WTC11 (cell line): ENCODE measurements around the gene ADAMTS15. TPM values are rescaled to one million over a fixed set of nuclear protein-coding genes. Genes with fewer than 3 reads are reported as not detected.
A peak's percentile ranks its signal among the peaks of the same experiment; 100 is the strongest.

Source experiments
- ATAC-seq: fragments of 200-7000 bp; cut with Tn5 transposase; 2 replicates; pipeline ENCODE4 v1.10.0; 2021; ENCODE audit warnings: mild to moderate bottlenecking, moderate library complexity
- CTCF ChIA-PET: fragments of 300-600 bp; sonication (Branson Sonifier 250); formaldehyde crosslinking; loops from one replicate; lab custom pipeline; 2021; ENCODE audit warnings: antibody characterized with exemption; lab: Charles Lee
- POLR2A ChIA-PET: fragments of 350-600 bp; sonication (Branson Sonifier 250); formaldehyde crosslinking; loops from one replicate; lab custom pipeline; 2021; ENCODE audit warnings: antibody characterized with exemption; lab: Charles Lee
- DNase-seq: peaks from one replicate; pipeline ENCODE4 v3.0.0; 2021; ENCODE audit warnings: low spot score
- H3K27ac Mint-ChIP-seq: 2 replicates; pipeline ENCODE4 v1.8.0; 2021; ENCODE audit warnings: mixed read lengths
- H3K27me3 Mint-ChIP-seq: 2 replicates; pipeline ENCODE4 v1.8.0; 2021; ENCODE audit warnings: low read depth, mild to moderate bottlenecking, moderate library complexity, mixed read lengths
- H3K36me3 Mint-ChIP-seq: 2 replicates; pipeline ENCODE4 v1.8.0; 2021; ENCODE audit warnings: mixed read lengths
- H3K4me1 Mint-ChIP-seq: 2 replicates; pipeline ENCODE4 v1.8.0; 2022; ENCODE audit warnings: mixed read lengths
- H3K4me3 Mint-ChIP-seq: 2 replicates; pipeline ENCODE4 v1.8.0; 2021; ENCODE audit warnings: mild to moderate bottlenecking, moderate library complexity, mixed read lengths
- H3K9me3 Mint-ChIP-seq: 2 replicates; pipeline ENCODE4 v1.8.0; 2021; ENCODE audit warnings: mixed read lengths
- FOXP1 ChIP-seq: sonication (generic); formaldehyde crosslinking; IDR thresholded peaks from 2 replicates; pipeline ENCODE4 v1.8.0; 2022; ENCODE audit warnings: missing genetic modification reagents, mild to moderate bottlenecking, moderate library complexity, borderline replicate concordance
- GTF2I ChIP-seq: fragments of 250-450 bp; sonication (Bioruptor Pico); conservative IDR thresholded peaks from 2 replicates; pipeline ENCODE4 v1.4.0; 2021; ENCODE audit warnings: mild to moderate bottlenecking
- IRF2 ChIP-seq: sonication (generic); formaldehyde crosslinking; IDR thresholded peaks from 2 replicates; pipeline ENCODE4 v1.8.0; 2022; ENCODE audit warnings: low read depth, missing genetic modification reagents, borderline replicate concordance
- JUN ChIP-seq: sonication (generic); formaldehyde crosslinking; IDR thresholded peaks from 2 replicates; pipeline ENCODE4 v1.8.0; 2023; ENCODE audit warnings: mild to moderate bottlenecking, missing genetic modification reagents
- NFATC4 ChIP-seq: fragments of 250-450 bp; sonication (Bioruptor Pico); IDR thresholded peaks from 2 replicates; pipeline ENCODE4 v1.9.0; 2021; ENCODE audit warnings: mild to moderate bottlenecking
- NFE2L1 ChIP-seq: sonication (generic); formaldehyde crosslinking; IDR thresholded peaks from 2 replicates; pipeline ENCODE4 v1.8.1; 2023; ENCODE audit warnings: missing genetic modification reagents
- NR2C2 ChIP-seq: sonication (generic); formaldehyde crosslinking; IDR thresholded peaks from 2 replicates; pipeline ENCODE4 v1.8.0; 2022; ENCODE audit warnings: mild to moderate bottlenecking, missing genetic modification reagents
- SP1 ChIP-seq: sonication (generic); formaldehyde crosslinking; conservative IDR thresholded peaks from 2 replicates; pipeline ENCODE4 v1.8.1; 2022; ENCODE audit warnings: missing genetic modification reagents
- ZBTB21 ChIP-seq: sonication (generic); formaldehyde crosslinking; IDR thresholded peaks from 2 replicates; pipeline ENCODE4 v1.8.1; 2023; ENCODE audit warnings: mild to moderate bottlenecking, missing genetic modification reagents, borderline replicate concordance
- total RNA-seq: library from RNA; stranded (reverse); gene quantifications from 3 replicates; pipeline ENCODE4 v1.2.3, GENCODE V29; 2021
- TF ChIP-seq, protein P1 (sequence below): sonication (generic); formaldehyde crosslinking; conservative IDR thresholded peaks from 2 replicates; pipeline ENCODE4 v1.8.1; 2022; ENCODE audit warnings: mild to moderate bottlenecking, missing genetic modification reagents
- TF ChIP-seq, protein P2 (sequence below): sonication (generic); formaldehyde crosslinking; IDR thresholded peaks from 2 replicates; pipeline ENCODE4 v1.8.0; 2022; ENCODE audit warnings: mild to moderate bottlenecking, missing genetic modification reagents
- TF ChIP-seq, protein P3 (sequence below): sonication (generic); formaldehyde crosslinking; IDR thresholded peaks from 2 replicates; pipeline ENCODE4 v1.8.1; 2023; ENCODE audit warnings: mild to moderate bottlenecking, missing genetic modification reagents, moderate library complexity
- TF ChIP-seq, protein P4 (sequence below): sonication (generic); formaldehyde crosslinking; IDR thresholded peaks from 2 replicates; pipeline ENCODE4 v1.8.0; 2022; ENCODE audit warnings: mild to moderate bottlenecking, missing genetic modification reagents
- TF ChIP-seq, protein P5 (sequence below): fragments of 250-450 bp; sonication (Bioruptor Pico); IDR thresholded peaks from 2 replicates; pipeline ENCODE4 v2.1.2; 2022; ENCODE audit warnings: mild to moderate bottlenecking, moderate library complexity
- TF ChIP-seq, protein P6 (sequence below): fragments of 250-450 bp; sonication (Bioruptor Pico); IDR thresholded peaks from 2 replicates; pipeline ENCODE4 v1.9.0; 2021; ENCODE audit warnings: mild to moderate bottlenecking

Gene ADAMTS15
- total RNA-seq, 1 experiment from 2014 or later = 3.7 TPM

DNA sequence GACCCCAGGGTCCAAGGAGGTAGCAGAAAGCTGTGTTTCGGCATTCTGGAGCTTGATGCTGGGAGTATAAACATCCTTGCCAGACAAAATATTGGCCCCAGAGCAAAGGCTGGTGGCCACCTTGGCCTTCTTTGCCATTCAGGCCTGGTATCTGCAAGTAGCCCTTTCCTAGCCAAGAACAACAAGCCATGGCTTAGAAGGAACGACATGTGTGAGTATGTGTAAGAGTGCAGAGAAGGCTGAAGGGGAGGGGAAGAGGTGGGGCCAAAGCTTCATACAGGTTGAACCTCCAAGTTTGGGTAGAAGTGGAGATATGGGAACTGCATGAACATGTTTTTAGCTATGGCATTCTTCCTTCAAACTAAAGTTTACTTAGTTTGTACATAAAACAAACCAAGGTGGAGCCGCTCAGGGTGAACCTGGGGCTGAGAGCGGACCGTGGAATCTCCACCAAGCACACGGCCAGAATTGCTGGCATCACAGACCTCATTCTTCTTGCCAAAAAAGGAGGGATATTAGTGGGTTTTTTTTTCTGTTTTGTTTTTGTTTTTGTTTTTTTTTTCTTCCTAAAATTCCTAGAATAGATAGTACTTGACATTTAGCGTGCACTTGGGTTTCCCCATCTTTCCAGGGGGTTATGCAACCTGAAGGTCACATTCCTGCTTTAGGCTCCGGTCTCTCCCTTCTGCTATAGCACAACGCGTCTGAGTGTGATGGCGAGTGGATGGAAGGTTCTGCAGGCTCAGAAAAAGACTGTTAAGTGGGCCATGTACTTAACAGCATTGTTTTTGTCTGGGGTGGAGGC, 70.9 kb downstream of the ADAMTS15 start:
- ATAC-seq (no peak), DNase-seq (no peak)
- CTCF ChIA-PET = no interaction called here
- POLR2A ChIA-PET = no interaction called here
- no peak overlapping the region for H3K4me3 Mint-ChIP-seq
- H3K27me3 Mint-ChIP-seq = peaks cover 3% of the 10 kb centered on the region; the same call in 1 of the 2 replicates
- no peaks in the 10 kb centered on the region for H3K36me3 Mint-ChIP-seq
- H3K27ac Mint-ChIP-seq = no peak overlapping the region
- H3K9me3 Mint-ChIP-seq = peaks cover 8% of the 10 kb centered on the region; the same call in 1 of the 2 replicates
- H3K4me1 Mint-ChIP-seq = peaks cover 52% of the 10 kb centered on the region
- TF ChIP-seq FOXP1 = no peak

DNA sequence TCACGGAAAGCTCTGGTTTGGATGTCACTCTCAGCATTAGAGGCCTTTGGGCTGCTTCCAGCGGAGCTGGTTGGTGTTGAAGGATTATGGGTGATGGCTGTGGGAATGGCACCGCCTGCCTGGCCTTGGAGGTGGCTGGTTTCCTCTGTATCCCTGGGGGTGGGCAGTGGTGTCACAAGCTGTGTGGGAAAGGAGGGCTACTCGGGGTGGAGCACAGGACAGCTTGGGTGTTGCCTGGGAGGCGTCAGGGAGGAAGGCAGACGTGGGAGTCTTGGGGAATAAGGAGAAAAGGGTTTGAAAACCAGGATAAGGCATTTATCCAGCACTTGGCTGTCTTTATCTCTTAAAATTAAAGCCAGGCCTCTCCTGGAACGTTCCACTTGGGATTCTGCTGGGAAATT, 71.8 kb downstream of the ADAMTS15 start:
- Mint-ChIP-seq H3K36me3 (no peaks in the 10 kb centered on the region), H3K4me3 (no peak overlapping the region), H3K27me3 (peaks cover 3% of the 10 kb centered on the region; the same call in 1 of the 2 replicates), H3K4me1 (peaks cover 48% of the 10 kb centered on the region), H3K27ac (no peak overlapping the region), H3K9me3 (peaks cover 8% of the 10 kb centered on the region; the same call in 1 of the 2 replicates)
- no peak for TF ChIP-seq JUN
- TF ChIP-seq NFATC4 (CRISPR knock-in tag) = no peak
- TF ChIP-seq, protein P1, sequence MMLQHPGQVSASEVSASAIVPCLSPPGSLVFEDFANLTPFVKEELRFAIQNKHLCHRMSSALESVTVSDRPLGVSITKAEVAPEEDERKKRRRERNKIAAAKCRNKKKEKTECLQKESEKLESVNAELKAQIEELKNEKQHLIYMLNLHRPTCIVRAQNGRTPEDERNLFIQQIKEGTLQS = no peak
- no peak for TF ChIP-seq IRF2 (CRISPR knock-in tag)
- no peak for TF ChIP-seq GTF2I (CRISPR knock-in tag)
- DNase-seq (no peak), ATAC-seq (no peak)
- ChIA-PET CTCF (interaction anchor here (0.6 kb wide), 1 partner anchor 289 kb away, joined by 3 read pairs; no protein-coding TSS in a partner anchor), POLR2A (no interaction called here)

DNA sequence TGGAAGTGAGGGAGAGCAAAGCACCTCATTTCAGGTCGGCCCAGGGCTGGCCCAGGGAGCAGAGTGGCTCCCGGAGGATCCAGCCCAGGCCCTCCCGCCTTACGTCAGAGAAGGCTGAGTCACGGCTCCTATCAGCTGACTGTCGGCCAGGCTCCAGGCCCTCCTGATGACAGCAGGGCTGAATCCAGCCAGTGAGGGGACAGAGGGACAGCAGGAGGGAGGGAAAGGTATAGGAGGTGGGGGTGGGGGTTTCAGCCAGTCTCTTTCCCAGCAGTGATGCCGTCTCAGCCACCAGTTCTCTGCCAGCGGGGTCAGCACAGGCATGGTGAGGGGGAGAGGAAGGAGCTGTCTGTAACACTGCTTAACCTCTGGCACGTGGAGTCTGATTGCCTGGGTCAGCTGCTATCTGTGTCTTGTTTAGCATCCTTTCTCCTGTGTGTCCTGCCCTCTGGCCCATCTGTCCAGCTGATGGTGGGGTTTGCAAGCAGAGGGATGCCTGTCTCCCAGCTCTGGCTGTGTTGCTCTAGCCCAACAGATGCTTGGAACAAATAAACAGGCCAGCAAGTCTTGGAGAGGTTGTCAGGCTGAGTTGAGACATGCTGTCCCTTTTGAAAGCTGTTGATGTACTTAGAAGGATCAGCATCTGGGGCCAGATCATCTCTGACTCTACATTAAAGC, 74.0 kb downstream of the ADAMTS15 start:
- H3K27me3 Mint-ChIP-seq = peaks cover 3% of the 10 kb centered on the region; the same call in 1 of the 2 replicates
- no peaks in the 10 kb centered on the region for H3K36me3 Mint-ChIP-seq
- DNase-seq (peak; percentile 68), ATAC-seq (peak; percentile 95)
- H3K4me1 Mint-ChIP-seq = peaks cover 30% of the 10 kb centered on the region
- no peak overlapping the region for H3K4me3 Mint-ChIP-seq
- H3K9me3 Mint-ChIP-seq = peaks cover 8% of the 10 kb centered on the region; the same call in 1 of the 2 replicates
- TF ChIP-seq, protein P2, sequence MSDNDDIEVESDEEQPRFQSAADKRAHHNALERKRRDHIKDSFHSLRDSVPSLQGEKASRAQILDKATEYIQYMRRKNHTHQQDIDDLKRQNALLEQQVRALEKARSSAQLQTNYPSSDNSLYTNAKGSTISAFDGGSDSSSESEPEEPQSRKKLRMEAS (CRISPR knock-in tag) = peak; percentile 47; the same call in 1 of the 2 replicates
- TF ChIP-seq, protein P3, sequence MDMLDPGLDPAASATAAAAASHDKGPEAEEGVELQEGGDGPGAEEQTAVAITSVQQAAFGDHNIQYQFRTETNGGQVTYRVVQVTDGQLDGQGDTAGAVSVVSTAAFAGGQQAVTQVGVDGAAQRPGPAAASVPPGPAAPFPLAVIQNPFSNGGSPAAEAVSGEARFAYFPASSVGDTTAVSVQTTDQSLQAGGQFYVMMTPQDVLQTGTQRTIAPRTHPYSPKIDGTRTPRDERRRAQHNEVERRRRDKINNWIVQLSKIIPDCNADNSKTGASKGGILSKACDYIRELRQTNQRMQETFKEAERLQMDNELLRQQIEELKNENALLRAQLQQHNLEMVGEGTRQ (CRISPR knock-in tag) = peak; percentile 53
- TF ChIP-seq, protein P4, sequence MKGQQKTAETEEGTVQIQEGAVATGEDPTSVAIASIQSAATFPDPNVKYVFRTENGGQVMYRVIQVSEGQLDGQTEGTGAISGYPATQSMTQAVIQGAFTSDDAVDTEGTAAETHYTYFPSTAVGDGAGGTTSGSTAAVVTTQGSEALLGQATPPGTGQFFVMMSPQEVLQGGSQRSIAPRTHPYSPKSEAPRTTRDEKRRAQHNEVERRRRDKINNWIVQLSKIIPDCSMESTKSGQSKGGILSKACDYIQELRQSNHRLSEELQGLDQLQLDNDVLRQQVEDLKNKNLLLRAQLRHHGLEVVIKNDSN (CRISPR knock-in tag) = peak; percentile 57; the same call in 1 of the 2 replicates
- TF ChIP-seq, protein P5, sequence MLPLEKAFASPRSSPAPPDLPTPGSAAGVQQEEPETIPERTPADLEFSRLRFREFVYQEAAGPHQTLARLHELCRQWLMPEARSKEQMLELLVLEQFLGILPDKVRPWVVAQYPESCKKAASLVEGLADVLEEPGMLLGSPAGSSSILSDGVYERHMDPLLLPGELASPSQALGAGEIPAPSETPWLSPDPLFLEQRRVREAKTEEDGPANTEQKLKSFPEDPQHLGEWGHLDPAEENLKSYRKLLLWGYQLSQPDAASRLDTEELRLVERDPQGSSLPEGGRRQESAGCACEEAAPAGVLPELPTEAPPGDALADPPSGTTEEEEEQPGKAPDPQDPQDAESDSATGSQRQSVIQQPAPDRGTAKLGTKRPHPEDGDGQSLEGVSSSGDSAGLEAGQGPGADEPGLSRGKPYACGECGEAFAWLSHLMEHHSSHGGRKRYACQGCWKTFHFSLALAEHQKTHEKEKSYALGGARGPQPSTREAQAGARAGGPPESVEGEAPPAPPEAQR (CRISPR knock-in tag) = no peak
- TF ChIP-seq NR2C2 (CRISPR knock-in tag) = no peak
- TF ChIP-seq, protein P6, sequence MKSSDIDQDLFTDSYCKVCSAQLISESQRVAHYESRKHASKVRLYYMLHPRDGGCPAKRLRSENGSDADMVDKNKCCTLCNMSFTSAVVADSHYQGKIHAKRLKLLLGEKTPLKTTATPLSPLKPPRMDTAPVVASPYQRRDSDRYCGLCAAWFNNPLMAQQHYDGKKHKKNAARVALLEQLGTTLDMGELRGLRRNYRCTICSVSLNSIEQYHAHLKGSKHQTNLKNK (CRISPR knock-in tag) = no peak
- TF ChIP-seq ZBTB21 = no peak
- 0 out of 2 replicates have a peak, but pooled peaks have one; percentile 56 for TF ChIP-seq NFE2L1 (CRISPR knock-in tag)
- TF ChIP-seq SP1 (CRISPR knock-in tag) = no peak
- H3K27ac Mint-ChIP-seq = no peak overlapping the region; the same call in 1 of the 2 replicates
- ChIA-PET POLR2A (interaction anchor here (0.6 to 0.7 kb wide), 2 partner anchors 36 to 48 kb away, joined by 3 to 10 read pairs; no protein-coding TSS in a partner anchor), CTCF (interaction anchor here (0.6 to 1.5 kb wide), 6 partner anchors 9 to 394 kb away, joined by 3 to 4 read pairs (median 4); partner anchors contain the start of gene ADAMTS15)
